ENCODE data around the gene PDSS2.
"Not testable (repeated sequence)": the region's sequence is repeated elsewhere in the genome, so short reads cannot be mapped to it uniquely, and the experiment has no call there.

PDSS2 gene

DNA sequence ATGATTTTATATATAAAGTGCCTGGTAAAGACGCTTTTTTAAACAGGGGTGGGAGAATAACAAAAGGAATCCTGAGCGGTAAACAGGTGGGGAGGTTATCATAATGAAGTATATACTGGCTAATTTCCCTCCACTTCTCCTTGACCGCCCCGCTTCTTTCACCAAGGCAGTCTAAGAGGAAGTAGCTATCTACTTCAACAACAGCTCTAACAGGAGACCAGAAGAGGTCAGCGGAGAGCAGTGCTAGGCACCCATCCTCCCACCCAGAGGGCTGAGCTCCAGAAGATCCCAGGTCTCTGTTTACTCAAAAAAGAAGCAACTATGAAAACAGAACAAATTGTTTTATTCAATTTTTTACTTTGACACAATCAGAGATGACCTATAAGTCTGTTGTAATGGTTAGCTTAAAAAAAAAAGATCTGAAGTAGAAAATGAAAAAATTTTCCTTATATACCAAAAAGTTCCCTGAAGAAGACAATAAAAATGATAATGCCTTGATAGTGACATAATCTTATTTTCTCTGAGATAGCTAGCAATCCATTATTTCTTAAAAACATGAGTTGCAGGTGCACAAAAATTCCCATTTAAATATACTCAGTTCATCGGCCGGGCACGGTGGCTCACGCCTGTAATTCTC lies 141.1 kb downstream of the PDSS2 start:
- DNase-seq, result peak; percentile 54

DNA sequence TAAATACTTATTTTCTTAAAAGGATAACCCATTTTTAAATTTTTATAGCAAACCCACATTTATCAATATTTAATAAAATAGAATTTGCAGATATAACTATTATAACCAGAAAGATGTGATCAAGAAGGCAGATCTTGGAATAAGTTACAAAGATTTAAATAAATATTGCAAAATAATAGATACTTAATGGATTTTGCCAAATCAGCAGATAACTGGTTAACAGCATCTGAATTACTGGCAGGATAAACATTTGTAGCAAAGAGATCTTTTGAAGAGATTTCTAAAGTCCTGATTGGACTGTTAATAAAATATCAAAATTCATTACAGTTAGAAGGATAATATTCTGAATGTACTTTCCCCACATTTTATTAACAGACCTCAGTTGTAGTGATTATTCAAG lies 144.2 kb downstream of the PDSS2 start:
- no peak for DNase-seq

DNA sequence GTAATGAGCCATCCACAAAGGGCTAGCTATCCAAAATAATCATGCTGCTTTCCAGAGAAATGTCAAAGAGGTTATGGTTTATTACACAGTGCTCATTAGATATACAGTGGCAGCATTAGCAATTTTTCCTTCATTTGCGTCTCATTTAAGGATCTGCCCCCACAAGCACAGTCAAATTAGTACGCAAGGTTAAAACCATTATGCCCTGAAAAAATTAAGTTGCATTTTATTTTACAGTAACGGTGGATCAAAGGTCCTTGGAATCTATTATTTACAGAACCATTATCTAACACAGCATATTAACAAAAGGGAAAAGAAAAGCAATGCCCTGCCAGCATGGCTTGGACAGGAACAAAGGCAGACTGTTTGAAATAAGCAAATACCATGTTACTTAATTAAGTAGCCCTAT lies 144.8 kb downstream of the PDSS2 start:
- no peak for DNase-seq

DNA sequence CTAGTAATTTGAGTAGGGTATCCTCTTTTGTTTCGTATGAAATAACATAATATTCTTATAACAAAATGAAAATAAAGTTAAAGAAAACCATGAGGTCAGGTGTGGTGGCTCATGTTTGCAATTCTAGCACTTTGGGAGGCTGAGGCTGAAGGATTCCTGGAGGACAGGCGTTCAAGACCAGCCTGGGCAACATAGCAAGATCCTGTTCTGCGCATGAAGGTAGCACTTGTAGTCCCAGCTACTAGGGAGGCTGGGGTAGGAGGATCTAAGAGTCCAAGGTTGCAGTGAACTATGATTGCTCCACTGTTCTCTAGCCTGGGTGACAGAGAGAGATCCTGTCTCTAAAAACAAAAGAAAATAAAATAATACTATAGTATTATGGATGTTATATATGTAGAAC lies 145.6 kb downstream of the PDSS2 start:
- no peak for DNase-seq

DNA sequence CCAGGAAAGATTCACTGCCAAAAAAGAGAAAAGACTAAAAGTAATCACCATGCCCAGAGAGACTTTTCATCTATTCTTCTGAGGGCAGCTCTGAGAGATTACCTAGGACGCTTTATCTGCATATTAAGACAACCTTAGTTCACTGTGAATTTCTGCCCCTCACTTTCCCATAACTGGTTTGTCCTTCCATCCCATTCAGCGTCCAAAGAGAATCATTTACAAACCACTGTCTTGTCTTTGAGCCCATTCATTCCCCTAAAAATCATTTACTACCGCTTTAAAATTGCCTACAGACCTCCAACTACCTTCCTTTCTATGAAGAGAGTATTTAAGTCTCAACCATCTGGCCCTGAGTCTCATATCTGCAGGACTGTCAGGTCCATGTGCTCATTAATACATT lies 149.0 kb downstream of the PDSS2 start:
- DNase-seq, result no peak

DNA sequence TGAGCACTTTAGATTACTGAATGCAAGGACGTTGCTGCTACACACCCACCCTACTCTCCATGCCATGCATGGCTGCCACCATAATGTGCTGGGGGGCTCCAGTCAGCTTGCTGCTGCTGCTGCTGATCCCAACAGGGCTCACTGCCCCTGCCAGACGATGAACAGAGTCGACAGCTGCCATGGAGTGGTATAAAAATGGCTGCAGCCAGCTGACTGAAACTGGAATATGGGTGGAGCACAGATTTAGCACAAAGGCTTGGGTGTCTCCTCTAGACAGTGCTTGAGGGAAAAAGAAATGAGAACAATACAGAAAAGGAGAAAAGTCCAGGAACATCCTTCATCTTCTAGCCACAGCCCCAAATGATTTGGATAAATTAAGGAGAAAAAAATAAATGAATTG lies 150.7 kb downstream of the PDSS2 start:
- no peak for DNase-seq

DNA sequence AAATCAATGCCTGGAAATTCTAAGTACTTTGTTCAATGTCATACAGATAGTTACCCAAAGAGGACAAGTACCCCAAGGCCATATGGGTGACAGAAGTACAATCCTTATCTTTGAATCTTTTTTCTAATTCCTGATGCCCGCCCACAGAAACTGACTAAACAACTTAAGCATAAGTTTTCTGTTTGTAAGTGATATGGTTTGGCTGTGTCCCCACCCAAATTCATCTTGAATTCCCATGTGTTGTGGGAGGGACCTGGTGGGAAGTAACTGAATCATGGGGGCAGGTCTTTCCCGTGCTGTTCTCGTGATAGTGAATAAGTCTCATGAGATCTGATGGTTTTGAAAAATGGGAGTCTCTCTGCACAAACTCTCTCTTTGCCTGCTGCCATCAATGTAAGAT lies 153.4 kb downstream of the PDSS2 start:
- not testable (repeated sequence) for DNase-seq

DNA sequence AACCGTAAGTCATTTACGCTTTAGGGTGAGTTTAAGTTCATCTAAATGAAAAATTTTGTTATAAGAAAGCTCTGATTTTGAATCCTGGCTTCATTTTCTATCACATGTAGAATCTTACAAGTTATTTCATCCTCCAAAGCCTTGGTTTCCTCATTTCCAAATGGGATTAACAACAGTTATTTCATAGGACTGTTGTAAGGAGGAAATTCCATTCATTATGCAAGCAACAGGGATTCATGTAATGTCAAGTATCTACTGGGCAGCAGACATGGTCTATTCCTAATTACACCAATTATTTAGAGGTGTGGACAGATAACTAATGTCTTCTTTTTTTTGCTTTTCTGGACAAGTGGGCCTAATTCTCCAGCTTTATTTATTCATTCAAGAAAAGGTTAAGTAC lies 154.0 kb downstream of the PDSS2 start:
- no peak for DNase-seq

DNA sequence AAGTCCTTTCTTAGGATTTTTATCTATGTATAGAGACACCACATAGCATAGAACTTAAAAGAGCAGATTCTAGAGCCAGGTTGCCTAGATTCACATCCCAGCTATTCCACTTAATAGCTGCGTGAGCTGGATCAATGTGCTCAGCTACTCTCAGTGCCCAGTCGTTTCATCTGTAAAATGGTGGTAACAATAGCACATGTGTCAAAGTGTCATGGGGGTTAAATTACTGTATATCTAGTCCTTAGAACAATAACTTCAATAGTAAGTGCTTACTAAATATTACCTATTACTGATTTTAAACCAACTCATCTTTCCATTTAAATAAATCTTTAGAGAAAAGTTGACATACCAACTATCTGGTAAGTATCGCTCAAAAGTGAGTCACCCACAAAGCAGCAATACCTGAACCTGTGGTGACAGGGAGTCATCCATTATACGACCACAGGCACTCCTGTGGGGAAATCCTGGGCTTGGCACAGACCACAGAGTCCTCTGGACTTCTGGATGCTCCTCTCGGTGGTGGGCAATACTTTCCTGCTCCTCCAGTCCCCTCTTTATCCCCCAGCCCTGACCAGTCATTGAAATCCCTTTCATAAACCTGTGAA lies 154.8 kb downstream of the PDSS2 start:
- DNase-seq, result no peak

DNA sequence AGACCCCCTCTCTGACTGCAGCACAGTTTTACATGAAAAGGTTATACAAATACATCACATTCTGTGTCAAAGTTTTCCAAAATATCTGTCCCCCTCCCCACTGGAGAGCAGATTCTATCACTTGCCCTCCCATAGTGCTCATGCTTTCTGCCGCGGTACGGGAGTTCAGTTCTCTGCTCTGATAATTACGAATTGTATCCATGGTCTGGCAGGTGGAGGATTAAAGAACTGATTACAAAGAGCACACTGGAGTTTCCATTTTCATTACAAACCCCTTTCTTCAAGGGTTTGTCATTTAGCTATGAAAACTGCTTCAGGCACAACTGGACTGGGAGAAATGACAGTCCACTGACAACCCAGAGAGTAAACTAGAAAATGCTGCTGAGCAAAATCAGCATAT lies 166.0 kb downstream of the PDSS2 start:
- DNase-seq, result no peak

DNA sequence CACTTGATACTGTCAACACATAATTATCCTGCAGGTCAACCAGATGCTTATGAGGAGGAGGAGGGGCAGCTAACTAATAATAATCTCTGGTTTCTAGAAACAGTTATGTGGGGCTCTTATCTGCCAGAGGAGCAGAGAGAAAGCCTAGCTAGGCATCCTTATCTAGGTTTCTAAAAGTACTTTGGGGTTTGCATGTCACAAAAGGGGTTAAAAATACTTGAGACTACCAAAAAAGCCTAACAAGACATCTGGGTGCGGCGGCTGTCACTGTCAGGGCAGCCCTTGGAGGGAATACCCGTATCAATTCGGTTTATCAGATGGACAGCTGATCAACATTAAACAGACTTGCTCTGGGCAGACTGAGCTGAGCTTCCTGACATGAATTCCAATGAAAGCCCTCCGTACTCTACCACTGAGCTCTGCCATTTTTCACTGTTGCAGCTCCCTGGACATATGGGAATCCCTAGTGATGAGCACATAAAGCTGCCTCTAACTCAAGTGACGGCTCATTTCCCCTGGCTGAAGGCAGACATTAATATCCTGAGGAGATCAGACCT lies 166.6 kb downstream of the PDSS2 start:
- DNase-seq, result no peak

DNA sequence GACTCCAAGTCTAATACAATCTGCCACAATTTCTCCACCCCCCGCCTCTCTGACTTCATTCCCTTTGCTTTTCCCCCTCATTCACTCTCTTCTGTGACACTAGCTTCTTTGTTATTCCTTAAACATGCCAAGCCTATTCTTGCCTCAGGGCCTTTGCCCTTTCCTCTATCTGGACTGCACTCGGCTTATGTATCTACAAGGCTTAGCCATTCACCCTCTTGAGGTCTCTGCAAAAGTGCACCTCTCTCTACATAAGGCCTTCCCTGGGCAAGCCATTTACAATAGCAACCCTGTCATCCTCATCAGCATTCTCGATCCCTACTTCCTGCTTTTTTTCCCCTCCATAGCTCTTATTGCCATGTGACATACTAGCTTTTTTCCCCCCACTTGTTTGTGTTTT lies 168.9 kb downstream of the PDSS2 start:
- DNase-seq, result no peak

DNA sequence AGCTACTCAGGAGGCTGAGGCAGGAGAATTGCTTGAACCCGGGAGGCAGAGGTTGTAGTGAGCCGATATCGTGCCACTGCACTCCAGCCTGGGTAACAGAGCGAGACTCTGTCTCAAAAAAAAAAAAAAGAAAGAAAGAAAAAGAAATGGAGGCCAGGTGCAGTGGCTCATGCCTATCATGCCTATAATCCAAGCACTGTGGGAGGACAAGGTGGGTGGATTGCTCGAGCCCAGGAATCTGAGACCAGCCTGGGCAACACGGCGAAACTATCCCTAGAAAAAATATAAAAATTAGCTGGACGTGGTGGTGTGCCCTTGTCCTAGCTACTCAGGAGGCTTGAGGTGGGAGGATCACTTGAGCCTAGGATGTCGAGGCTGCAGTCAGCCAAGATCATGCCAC lies 170.1 kb downstream of the PDSS2 start:
- not testable (repeated sequence) for DNase-seq

DNA sequence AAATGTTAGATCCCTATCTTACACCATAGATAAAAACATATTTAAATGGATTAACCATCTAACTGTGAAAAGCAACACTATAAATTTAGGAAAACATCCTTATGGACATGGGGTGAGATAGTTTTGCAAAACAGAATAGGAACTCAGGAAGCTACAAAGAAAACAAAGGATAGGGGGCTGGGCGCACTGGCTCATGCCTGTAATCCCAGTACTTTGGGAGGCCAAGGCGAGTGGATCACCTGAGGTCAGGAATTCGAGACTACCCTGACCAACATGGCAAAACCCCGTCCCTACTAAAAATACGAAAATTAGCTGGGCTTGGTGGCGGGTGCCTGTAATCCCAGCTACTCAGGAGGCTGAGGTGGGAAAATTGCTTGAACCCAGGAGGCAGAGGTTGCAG lies 173.7 kb downstream of the PDSS2 start:
- DNase-seq, result not testable (repeated sequence)

DNA sequence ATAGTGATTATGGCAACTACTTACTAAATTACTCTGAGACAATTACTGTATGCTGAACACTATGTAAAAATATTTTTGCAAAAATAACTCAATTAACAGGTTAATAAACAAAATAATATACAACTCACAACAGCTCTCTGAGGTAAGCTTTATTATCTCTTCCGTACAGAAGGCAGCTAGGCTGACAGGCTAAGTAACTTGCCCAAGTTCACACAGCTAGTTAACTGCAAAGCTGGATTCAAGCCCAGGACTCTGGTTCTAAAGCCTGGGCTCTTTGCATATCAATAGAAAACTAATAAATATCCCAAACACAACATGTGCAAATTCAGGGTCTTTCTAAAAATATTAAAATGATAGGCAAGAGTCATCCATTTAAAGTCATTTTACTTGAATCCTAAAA lies 174.6 kb downstream of the PDSS2 start:
- no peak for DNase-seq

DNA sequence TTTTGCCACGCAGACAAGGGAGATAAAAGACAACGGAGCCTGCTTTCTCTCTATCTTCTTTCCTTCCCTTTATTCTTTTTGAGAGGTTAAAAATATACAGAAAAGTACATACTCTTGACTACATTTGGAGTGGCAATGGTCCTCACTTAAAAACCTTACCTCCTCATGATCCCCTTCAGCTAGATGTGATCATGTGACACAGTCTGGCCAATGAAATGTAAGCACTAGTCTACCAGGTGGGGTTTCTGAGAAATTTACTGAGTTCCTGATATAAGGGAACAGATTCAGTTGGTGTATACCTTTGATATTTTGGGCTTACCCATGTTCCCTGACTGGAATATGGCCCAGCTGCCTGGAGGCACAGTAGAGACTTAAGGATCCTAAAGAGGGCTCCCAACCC lies 178.6 kb downstream of the PDSS2 start:
- no peak for DNase-seq

DNA sequence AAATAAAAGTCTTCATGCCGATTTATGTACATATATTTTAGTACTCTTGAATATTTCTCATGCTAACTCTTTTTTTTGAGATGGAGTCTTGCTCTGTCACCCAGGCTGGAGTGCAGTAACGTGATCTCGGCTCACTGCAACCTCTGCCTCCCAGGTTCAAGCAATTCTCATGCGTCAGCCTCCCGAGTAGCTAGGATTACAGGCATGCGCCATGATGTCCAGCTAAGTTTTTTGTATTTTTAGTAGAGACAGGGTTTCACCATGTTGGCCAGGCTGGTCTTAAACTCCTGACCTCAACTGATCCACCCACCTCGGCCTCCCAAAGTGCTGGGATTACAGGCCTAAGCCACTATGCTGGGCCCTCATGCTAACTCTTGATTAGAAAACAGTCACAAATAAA lies 179.4 kb downstream of the PDSS2 start:
- DNase-seq, result not testable (repeated sequence)

DNA sequence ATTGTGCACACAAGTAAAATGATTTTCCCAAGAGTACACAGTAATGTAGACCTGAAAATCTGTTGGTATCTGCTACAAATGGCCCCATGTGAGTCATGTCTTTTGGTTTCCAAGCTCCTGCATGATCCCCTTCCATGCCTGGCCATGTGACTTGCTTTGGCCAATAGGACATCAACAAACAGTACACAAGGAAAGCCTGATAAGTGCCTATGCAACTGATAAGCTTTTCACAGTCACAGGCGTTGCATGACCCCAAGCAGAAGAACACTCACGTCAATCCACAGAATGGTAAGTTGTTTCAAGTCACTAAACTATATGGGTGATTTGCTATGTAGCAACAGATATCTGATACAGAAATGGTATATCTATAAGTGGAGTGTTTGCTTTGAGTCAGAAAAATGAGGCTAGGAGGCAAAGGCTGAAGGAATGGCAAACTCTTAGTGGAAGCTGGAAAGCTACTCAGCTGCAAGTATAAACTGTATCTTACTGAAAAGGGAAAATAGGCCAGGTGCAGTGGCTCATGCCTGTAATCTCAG lies 184.0 kb downstream of the PDSS2 start:
- DNase-seq, result no peak

DNA sequence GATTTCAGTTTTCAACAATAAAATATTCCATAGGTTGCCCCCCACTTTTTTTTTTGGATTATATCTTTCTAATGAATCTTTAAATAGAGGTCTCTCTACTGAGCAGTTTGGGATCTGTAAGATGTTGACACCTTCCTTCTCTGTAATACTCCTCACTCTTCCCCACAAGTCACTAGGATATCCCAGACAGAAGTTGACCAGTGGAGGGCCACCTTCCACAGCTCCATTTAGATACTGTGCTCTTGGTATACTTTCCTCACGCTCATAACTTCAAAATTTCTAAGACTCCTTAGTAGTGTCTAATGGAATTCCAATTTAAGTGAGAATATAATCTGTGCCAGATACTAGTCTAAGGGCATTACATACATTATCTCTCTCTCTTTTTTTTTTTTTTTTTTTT lies 185.1 kb downstream of the PDSS2 start:
- no peak for DNase-seq

DNA sequence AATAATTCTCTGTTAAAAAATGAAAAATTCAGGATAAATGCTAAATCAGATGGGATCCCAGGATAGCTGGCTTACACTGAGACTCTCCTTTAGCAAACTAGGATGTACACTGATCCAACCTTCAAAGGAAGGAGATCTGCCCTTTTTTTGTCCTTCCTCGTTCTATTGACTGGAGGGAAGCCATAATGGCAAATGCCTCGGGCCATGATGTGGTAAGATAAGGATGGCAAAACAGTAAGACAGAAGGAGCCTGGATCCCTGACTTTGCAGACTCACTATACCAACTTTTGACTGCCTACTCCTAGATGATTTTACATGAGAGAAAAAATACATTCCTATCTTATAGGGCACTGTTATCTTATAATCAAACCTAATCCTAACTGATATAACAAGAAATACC lies 187.1 kb downstream of the PDSS2 start:
- no peak for DNase-seq

DNA sequence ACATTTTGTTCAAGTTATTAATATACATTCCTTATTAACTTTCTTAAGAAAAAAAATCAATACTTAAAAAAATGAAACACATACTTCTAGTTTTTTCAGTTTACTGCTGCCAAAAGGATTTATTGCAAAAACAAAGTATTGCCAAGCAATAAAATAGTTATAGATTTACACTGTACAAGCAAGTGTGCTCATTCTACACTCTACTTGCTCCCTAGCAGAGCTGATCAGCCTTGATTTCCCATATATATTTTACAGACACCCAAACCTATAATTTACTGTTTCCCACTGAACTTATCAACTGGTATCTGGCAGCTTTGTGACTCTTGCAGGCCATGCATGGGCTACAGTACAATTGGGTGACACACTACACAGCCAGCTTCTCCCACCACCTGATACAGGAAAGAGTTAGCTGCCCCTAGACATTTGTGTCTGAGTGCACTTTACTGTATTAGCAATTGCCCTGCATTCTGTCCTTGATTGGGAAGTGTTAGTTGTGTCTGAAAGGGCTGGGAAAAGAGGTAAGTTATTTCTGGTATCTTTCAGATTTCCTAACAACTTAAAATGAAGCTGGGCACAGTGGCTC lies 188.1 kb downstream of the PDSS2 start:
- DNase-seq, result no peak

DNA sequence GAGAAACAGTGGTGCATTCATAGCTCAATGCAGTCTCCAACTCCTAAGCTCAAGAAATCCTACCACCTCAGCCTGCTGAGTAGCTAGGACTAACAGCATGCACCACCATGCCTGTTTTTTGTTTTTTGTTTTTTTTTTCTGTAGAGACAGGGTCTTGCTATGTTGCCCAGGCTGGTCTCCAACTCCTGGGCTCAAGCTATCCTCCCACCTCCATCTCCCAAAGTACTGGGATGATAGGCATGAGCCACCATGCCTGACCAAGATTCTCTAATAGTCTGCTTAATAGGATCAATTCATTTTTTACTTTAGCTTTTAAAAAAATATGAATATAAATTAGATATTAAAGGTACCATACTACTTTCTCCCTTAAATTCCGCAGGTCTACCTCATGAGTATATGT lies 191.7 kb downstream of the PDSS2 start:
- DNase-seq, result no peak

DNA sequence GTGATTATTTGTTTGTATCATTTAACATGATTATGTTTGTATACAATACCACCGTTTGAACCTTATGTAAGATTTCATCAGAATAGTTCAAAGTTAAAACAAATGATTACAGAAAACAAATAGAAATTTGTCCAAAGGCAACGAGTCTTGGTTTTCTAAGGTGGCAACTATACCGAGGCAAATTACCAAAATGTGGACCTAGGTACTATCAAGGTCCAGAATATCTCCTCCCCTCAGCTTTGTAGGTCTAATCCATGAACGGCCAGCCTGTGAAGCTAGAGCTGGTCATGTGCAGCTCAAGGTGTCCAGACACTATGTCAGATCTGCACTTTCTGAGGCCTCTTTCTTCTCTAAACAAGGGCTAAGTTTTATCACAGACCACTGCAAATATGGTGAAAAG lies 192.4 kb downstream of the PDSS2 start:
- DNase-seq, result no peak

DNA sequence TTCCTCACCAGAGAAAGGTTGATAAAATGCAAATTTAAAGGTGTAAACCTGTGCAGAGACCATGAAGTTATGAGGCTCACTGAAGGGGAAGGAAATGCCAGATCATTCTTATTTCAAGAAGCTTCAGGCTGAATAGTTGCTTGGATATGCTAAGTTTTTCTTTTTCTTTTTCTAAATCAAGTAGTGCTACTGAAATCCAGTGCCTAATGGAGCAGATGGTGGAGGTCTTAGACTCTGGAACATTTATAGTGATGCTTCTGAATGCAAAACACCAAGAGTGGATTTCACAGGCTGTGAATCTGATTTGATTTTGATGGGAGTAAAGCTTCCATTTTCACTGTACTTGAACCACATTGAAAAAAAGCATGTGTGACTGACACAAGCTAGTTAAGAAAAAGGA lies 192.8 kb downstream of the PDSS2 start:
- no peak for DNase-seq
